DMS53 treated with DMSO at 0.1 percent for 48 hours (cell line): ENCODE data around the gene SP1.
"Not testable (repeated sequence)": the region's sequence is repeated elsewhere in the genome, so short reads cannot be mapped to it uniquely, and the experiment has no call there.

Experiments used
- DNase-seq: peaks from one replicate; lab custom pipeline; 2025; ENCODE audit not compliant: unreplicated experiment; lab: John Stamatoyannopoulos, UW

SP1 gene

GRCh38 chr12:53413485-53414204 lies 33.7 kb downstream of the SP1 start:
- DNase-seq: no peak

DNA sequence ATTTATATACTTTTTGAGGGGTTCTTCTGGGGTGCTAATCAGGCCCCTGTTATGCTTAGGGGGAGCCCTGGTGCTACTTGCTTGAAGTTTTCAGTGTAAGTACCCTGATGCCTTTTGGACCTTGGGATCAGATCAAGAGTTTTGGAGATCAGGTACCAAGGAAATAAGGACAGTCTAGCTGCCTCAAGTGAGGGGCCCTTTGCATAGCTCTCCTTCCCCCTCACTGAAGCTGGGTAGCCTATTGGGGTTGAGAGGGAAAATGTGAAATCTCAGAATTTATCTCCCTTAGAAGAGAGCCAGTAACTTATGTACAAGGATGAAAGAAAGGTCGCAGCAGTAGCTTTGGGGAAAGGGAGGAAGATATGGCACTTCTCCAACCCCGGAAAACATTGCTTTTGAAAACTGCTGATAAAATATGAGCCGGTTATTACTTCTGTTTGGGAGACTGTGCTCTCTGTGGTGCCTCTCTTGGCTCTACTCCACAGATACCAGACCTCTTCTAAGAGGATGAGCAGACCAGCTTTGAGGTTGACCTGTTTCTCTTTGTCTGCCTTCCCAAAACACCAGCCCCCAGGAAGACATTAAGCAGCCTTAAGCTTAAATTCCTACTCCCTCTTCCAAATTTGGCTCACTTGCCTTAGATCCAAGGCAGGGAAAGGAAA lies 34.9 kb downstream of the SP1 start:
- no peak for DNase-seq

GRCh38 chr12:53415752-53416389 lies 35.9 kb downstream of the SP1 start:
- DNase-seq: not testable (repeated sequence)

GRCh38 chr12:53417291-53417816 lies 37.4 kb downstream of the SP1 start:
- not testable (repeated sequence) for DNase-seq

DNA sequence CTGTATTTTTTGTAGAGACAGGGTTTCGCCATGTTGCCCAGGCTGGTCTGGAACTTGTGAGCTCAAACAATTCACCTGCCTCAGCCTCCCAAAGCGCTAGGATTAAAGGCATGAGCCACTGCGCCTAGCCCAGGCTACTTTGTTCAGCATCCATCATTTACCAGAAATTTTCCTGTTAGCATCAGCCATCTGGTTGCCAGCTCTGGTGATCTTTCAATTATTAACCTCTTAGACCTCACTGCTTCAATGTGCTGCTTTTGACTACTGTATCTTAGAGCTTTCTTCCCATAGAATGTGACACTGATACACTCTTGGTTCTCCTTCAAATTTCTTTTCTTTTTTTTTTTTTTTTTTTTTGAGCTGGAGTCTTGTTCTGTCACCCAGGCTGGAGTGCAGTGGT lies 38.2 kb downstream of the SP1 start:
- DNase-seq: no peak

GRCh38 chr12:53419756-53420155 lies 39.8 kb downstream of the SP1 start:
- DNase-seq: no peak

DNA sequence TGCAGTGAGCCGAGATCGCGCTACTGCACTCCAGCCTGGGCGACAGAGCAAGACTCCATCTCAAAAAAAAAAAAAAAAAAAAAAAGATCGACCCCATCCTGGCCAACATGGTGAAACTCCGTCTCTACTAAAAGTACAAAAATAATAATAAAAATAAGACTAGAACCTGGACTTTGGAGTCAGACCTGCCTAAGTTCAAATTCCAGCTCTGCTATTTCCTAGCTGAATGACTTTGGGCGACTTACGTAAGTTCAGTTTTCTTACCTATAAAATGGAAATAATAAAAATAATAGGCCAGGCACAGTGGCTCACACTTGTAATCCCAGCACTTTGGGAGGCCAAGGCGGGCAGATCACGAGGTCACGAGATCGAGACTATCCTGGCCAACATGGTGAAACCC lies 42.3 kb downstream of the SP1 start:
- DNase-seq: not testable (repeated sequence)

GRCh38 chr12:53423597-53423996 lies 43.6 kb downstream of the SP1 start, which contains the start of gene AMHR2:
TSS of gene AMHR2 (plus strand) at chr12:53423855. CDS start at chr12:53423935, 80 bp downstream.
- no peak for DNase-seq

DNA sequence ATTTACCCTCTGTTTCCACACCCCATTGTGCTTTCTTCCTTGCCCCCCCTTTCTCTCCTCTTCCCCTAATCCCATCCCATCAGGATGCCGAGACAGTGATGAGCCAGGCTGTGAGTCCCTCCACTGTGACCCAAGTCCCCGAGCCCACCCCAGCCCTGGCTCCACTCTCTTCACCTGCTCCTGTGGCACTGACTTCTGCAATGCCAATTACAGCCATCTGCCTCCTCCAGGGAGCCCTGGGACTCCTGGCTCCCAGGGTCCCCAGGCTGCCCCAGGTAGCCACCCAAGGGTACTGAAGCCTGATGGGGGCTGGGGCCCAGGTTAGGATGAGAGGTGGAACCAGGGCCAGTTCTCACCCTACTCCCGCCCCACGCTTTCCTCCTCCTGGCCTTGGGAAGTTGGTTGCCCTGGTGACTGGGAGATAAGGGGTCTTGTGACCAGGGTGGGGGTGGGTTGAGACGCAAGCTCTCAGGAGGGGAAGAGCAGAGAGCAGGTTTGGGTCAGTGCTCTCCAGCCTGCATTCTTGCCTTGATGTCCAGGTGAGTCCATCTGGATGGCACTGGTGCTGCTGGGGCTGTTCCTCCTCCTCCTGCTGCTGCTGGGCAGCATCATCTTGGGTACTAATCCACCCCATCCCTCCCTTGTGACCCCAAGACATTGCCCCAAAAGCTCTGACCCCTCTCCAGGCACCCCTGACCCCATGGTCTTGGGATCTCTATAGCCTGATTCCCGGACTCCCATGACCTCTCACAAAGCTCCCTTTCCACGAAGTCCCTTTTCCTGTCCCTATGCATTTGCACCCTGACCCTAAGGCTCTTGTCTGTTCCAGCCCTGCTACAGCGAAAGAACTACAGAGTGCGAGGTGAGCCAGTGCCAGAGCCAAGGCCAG lies 44.9 kb downstream of the SP1 start:
- DNase-seq: no peak

DNA sequence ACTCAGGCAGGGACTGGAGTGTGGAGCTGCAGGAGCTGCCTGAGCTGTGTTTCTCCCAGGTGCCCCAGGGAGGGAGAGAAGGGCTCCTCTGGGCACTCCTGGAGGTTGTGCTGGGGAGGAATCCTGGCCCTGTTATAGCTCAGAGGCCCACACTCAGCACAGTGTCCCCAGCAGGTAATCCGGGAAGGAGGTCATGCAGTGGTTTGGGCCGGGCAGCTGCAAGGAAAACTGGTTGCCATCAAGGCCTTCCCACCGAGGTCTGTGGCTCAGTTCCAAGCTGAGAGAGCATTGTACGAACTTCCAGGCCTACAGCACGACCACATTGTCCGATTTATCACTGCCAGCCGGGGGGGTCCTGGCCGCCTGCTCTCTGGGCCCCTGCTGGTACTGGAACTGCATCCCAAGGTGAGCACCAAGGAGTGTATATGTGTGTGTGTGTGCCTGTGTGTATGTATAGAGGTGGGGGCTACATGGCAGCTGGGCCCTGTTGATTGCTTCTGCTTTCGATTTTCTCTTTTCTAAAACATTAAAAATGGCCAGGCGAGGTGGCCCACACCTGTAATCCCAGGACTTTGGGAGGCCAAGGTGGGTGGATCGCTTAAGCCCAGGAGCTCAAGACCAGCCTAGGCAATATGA lies 45.7 kb downstream of the SP1 start:
- DNase-seq: no peak

- DNase-seq: peak; percentile 62
Measured at GRCh38 chr12:53427905-53428594, 48.1 kb downstream of the SP1 start.

DNA sequence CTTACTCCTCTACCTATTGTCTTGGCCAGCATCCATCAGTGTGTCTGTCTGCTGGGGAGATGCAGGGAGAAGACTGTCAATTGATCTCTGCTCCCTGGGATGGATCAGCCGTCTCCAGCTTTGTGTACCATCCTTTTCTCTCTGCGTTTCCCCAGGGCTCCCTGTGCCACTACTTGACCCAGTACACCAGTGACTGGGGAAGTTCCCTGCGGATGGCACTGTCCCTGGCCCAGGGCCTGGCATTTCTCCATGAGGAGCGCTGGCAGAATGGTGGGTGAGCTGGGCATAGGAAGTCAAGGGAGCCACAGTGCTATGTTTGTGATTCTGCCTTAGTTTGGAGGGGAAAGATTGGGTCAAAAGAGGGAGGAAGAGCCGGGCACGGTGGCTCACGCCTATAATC lies 48.8 kb downstream of the SP1 start:
- no peak for DNase-seq

- no peak for DNase-seq
Measured at GRCh38 chr12:53430116-53430515, 50.1 kb downstream of the SP1 start.

- DNase-seq: peak; percentile 24
Measured at GRCh38 chr12:53431187-53431586, 51.2 kb downstream of the SP1 start.

DNA sequence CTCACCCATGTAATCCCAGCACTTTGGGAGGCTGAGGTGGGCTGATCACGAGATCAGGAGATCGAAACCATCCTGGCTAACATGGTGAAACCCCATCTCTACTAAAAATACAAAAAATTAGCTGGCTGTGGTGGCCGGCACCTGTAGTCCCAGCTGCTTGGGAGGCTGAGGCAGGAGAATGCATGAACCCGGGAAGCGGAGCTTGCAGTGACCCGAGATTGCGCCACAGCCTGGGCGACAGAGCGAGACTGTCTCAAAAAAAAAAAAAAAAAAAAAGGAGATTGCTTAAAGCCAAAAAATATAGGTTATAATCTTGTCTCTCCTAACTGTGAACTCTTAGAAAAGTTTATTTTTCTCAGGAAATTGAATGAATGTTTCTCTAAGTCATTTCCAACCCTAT lies 55.4 kb downstream of the SP1 start:
- DNase-seq: not testable (repeated sequence)

- not testable (repeated sequence) for DNase-seq
Measured at GRCh38 chr12:53439582-53439981, 59.6 kb downstream of the SP1 start.

DNA sequence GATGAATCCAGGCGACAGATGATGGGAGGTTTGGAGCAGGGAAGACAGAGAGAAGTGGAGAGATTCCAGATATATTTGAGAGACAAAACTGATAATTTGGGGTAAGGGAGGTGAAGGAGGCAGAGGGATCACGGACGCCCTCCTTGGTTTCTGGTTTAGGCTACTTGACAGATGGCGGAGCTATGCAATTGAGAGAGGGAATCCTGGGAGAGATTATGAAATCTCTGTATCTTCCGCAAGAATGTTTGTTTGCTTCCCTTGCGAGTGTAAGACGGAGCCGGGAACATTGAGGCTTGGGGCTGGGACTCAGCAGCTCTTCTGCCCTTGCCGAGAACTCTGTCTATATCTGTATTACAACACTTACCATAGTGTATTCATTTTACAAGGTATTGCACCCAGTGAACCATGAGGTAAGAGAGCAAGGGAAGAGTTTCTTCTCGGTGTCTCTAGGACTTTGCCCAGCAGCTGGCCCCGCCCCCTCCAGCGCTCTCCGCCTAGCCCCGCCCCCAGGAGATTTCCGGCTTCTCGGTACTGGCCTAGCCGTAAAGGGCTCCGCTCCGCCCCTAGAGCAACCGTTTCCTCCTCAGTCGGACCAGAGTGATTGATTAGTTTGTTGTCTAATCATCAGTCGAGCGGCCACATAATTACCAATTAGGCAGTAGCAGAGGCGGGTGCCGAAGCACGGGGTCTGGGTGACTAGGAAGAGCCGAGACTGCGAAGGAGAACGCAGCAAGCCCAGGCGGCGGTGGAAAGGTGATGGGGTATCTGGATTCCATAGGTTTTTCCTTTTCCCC lies 61.3 kb downstream of the SP1 start, which contains the start of gene PRR13:
Gene PRR13 (plus strand): TSS at position 695 of the 794 bp plus-strand sequence. CDS start 981 bp downstream, outside the sequence.
- DNase-seq: peak; percentile 100

GRCh38 chr12:53443955-53444354 lies 64.0 kb downstream of the SP1 start:
- no peak for DNase-seq
